Measurements from ENCODE around the gene ZFYVE28. TPM values are rescaled to one million over a fixed set of nuclear protein-coding genes. Genes with fewer than 3 reads are reported as not detected.
"Not testable (repeated sequence)": the region's sequence is repeated elsewhere in the genome, so short reads cannot be mapped to it uniquely, and the experiment has no call there.

The ZFYVE28 gene
- total and polyA plus RNA-seq, 2 donors from 2014 or later, result 8.0 to 18.9 TPM

DNA sequence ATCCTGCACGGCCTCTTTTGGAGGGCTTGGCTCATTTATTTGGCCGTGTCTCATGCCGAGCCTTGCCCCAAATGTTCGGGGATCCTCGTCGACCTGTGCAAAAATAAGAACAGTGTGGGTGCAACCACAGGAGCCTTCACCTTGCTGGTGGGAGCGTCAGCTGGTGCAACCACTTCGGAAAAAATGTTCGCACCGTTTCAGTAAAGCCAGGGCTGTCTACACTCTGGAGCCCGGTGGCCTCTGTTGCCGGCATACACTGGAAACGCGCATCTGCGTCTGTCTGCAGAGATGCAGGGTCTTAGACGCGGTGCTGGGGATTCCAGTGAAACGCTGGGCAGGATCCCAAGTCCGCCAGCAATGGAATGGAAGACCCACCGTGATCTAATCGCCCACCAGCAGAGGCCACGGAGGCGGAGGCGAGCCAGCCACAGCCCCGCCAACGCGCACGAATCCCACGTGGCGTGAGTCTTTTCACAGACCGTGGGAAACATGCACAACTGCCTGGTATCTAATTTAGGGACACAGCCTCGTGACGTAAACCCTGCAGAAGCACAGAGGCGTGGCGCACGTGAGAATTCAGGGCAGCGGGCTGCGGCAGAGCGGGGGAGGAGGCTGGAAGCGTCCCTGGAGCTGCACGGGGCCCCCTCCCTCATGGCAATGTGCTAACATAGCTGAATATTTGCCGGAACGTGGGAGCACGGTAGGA, 142.7 kb downstream of the ZFYVE28 start:
- Histone ChIP-seq H3K4me1 (ENCODE audit: control insufficient read depth in 2 of 3, insufficient read depth in 2 of 3, low read depth in 1 of 3, low read length in 3 of 3) (no peaks in the 10 kb centered on the region), H3K9me3 (ENCODE audit: control insufficient read depth in 2 of 3, insufficient read depth in 1 of 3, low read length in 3 of 3) (no peaks in the 10 kb centered on the region), H3K27ac (ENCODE audit: low read depth in 2 of 2, low read length in 2 of 2) (no peak overlapping the region), H3K9ac (ENCODE audit: low read length in 3 of 3) (no peak overlapping the region), H3K27me3 (ENCODE audit: control insufficient read depth, insufficient read depth, low read length) (no peaks in the 10 kb centered on the region), H3K4me3 (ENCODE audit: low read length in 3 of 3) (no peak overlapping the region), H3K36me3 (ENCODE audit: control insufficient read depth in 2 of 3, insufficient read depth in 3 of 3, low read length in 3 of 3) (peaks cover 0 to 2% (median 0%) of the 10 kb centered on the region in 3 donors)
- peak in 1 of 5 donors; percentile 58 for DNase-seq
- TF ChIP-seq, protein P1, sequence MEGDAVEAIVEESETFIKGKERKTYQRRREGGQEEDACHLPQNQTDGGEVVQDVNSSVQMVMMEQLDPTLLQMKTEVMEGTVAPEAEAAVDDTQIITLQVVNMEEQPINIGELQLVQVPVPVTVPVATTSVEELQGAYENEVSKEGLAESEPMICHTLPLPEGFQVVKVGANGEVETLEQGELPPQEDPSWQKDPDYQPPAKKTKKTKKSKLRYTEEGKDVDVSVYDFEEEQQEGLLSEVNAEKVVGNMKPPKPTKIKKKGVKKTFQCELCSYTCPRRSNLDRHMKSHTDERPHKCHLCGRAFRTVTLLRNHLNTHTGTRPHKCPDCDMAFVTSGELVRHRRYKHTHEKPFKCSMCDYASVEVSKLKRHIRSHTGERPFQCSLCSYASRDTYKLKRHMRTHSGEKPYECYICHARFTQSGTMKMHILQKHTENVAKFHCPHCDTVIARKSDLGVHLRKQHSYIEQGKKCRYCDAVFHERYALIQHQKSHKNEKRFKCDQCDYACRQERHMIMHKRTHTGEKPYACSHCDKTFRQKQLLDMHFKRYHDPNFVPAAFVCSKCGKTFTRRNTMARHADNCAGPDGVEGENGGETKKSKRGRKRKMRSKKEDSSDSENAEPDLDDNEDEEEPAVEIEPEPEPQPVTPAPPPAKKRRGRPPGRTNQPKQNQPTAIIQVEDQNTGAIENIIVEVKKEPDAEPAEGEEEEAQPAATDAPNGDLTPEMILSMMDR (IDR thresholded peaks at IDR 0.05; ENCODE audit: borderline replicate concordance, extremely low read depth, insufficient read depth), result no peak
- FAIRE-seq, result no peak
- intact Hi-C loops (cut with DNase I), result no loop called here

GRCh38 chr4:2275044-2275397, 143.4 kb downstream of the ZFYVE28 start:
- not testable (repeated sequence) for H3K27me3 ChIP-seq (ENCODE audit: control insufficient read depth, insufficient read depth, low read length); FAIRE-seq; H3K4me1 ChIP-seq (ENCODE audit: control insufficient read depth in 2 of 3, insufficient read depth in 2 of 3, low read depth in 1 of 3, low read length in 3 of 3)

GRCh38 chr4:2274320-2275043, 144.0 kb downstream of the ZFYVE28 start:
- H3K9ac ChIP-seq (ENCODE audit: low read length in 3 of 3), result no peak overlapping the region
- no peak overlapping the region for H3K27ac ChIP-seq (ENCODE audit: low read depth in 2 of 2, low read length in 2 of 2)
- no peak for FAIRE-seq
- H3K4me3 ChIP-seq (ENCODE audit: low read length in 3 of 3), result no peak overlapping the region
- H3K27me3 ChIP-seq (ENCODE audit: control insufficient read depth, insufficient read depth, low read length), result no peaks in the 10 kb centered on the region
- peak in 1 of 5 donors; percentile 45 for DNase-seq
- H3K36me3 ChIP-seq (ENCODE audit: control insufficient read depth in 2 of 3, insufficient read depth in 3 of 3, low read length in 3 of 3), result peaks cover 0 to 2% (median 0%) of the 10 kb centered on the region in 3 donors
- H3K4me1 ChIP-seq (ENCODE audit: control insufficient read depth in 2 of 3, insufficient read depth in 2 of 3, low read depth in 1 of 3, low read length in 3 of 3), result no peaks in the 10 kb centered on the region
- TF ChIP-seq, protein P1 (IDR thresholded peaks at IDR 0.05; ENCODE audit: borderline replicate concordance, extremely low read depth, insufficient read depth), result no peak
- H3K9me3 ChIP-seq (ENCODE audit: control insufficient read depth in 2 of 3, insufficient read depth in 1 of 3, low read length in 3 of 3), result no peaks in the 10 kb centered on the region
- intact Hi-C loops (cut with DNase I), result no loop called here

More at GRCh38 chr4:2275044-2275397, 143.4 kb downstream of the ZFYVE28 start:
- intact Hi-C loops (cut with DNase I); H3K27ac ChIP-seq (ENCODE audit: low read depth in 2 of 2, low read length in 2 of 2); H3K9me3 ChIP-seq (ENCODE audit: control insufficient read depth in 2 of 3, insufficient read depth in 1 of 3, low read length in 3 of 3); H3K4me3 ChIP-seq (ENCODE audit: low read length in 3 of 3); H3K9ac ChIP-seq (ENCODE audit: low read length in 3 of 3); H3K36me3 ChIP-seq (ENCODE audit: control insufficient read depth in 2 of 3, insufficient read depth in 3 of 3, low read length in 3 of 3): not testable (repeated sequence)
- peak in 1 of 5 donors; percentile 31 for DNase-seq

GRCh38 chr4:2273657-2274319, 144.7 kb downstream of the ZFYVE28 start:
- Histone ChIP-seq H3K9ac (ENCODE audit: low read length in 3 of 3) (no peak overlapping the region), H3K9me3 (ENCODE audit: control insufficient read depth in 2 of 3, insufficient read depth in 1 of 3, low read length in 3 of 3) (no peaks in the 10 kb centered on the region), H3K4me1 (ENCODE audit: control insufficient read depth in 2 of 3, insufficient read depth in 2 of 3, low read depth in 1 of 3, low read length in 3 of 3) (no peaks in the 10 kb centered on the region), H3K27ac (ENCODE audit: low read depth in 2 of 2, low read length in 2 of 2) (no peak overlapping the region), H3K27me3 (ENCODE audit: control insufficient read depth, insufficient read depth, low read length) (no peaks in the 10 kb centered on the region), H3K4me3 (ENCODE audit: low read length in 3 of 3) (no peak overlapping the region), H3K36me3 (ENCODE audit: control insufficient read depth in 2 of 3, insufficient read depth in 3 of 3, low read length in 3 of 3) (peaks cover 0 to 2% (median 0%) of the 10 kb centered on the region in 3 donors)
- intact Hi-C loops (cut with DNase I), result no loop called here
- DNase-seq, result peak in 1 of 5 donors; percentile 41
- FAIRE-seq, result no peak
- TF ChIP-seq, protein P1 (IDR thresholded peaks at IDR 0.05; ENCODE audit: borderline replicate concordance, extremely low read depth, insufficient read depth), result no peak
